NCI-H345 (cell line): ENCODE data around the gene USP22.
A peak's percentile ranks its signal among the peaks of the same experiment; 100 is the strongest.

ENCODE experiments used
- DNase-seq: peaks from one replicate; lab custom pipeline; 2025; lab: John Stamatoyannopoulos, UW

Gene USP22

GRCh38 chr17:21001111-21001812 is 41.5 kb downstream of the USP22 start:
- DNase-seq, result no peak

- DNase-seq, result no peak
These were observed 42.8 kb downstream of the USP22 start for GRCh38 chr17:20999841-21000532.

- DNase-seq, result no peak
These were observed 43.7 kb downstream of the USP22 start for GRCh38 chr17:20999044-20999573.

- no peak for DNase-seq
These were observed 44.2 kb downstream of the USP22 start for GRCh38 chr17:20998571-20999043.

- no peak for DNase-seq
These were observed 44.9 kb downstream of the USP22 start for GRCh38 chr17:20997711-20998570.

GRCh38 chr17:20996724-20997615 is 45.8 kb downstream of the USP22 start:
- DNase-seq, result no peak

- no peak for DNase-seq
These were observed 46.7 kb downstream of the USP22 start for GRCh38 chr17:20995873-20996723.

GRCh38 chr17:20995164-20995872 is 47.5 kb downstream of the USP22 start:
- DNase-seq, result no peak

- DNase-seq, result no peak
These were observed 48.0 kb downstream of the USP22 start for GRCh38 chr17:20994779-20995149.

- no peak for DNase-seq
These were observed 48.7 kb downstream of the USP22 start for GRCh38 chr17:20993863-20994778.

GRCh38 chr17:20992987-20993862 is 49.6 kb downstream of the USP22 start:
- DNase-seq, result peak; percentile 61

GRCh38 chr17:20992416-20992815 is 50.4 kb downstream of the USP22 start:
- no peak for DNase-seq

GRCh38 chr17:20991276-20992037 is 51.4 kb downstream of the USP22 start:
- DNase-seq, result no peak

GRCh38 chr17:20989991-20990855 is 52.6 kb downstream of the USP22 start:
- no peak for DNase-seq

- no peak for DNase-seq
These were observed 53.3 kb downstream of the USP22 start for GRCh38 chr17:20989481-20989880.

- no peak for DNase-seq
These were observed 53.9 kb downstream of the USP22 start for GRCh38 chr17:20988896-20989295.
